K562 (cell line): ENCODE results near the gene WDR18. TPM values are rescaled to one million over a fixed set of nuclear protein-coding genes. Genes with fewer than 3 reads are reported as not detected.
A peak's percentile ranks its signal among the peaks of the same experiment; 100 is the strongest.

Experiments
- ATF1 ChIP-seq, 2 experiments: fragments of 450-650 bp in 1 of 2; IDR thresholded peaks; 2 replicates each; pipeline ENCODE4 v1.6.1; 2016; ENCODE audit warnings: missing compliant biosample characterization in 1 of 2, missing genetic modification characterization in 1 of 2
- BRD4 ChIP-seq: fragments of 200-600 bp; sonication (generic); IDR thresholded peaks from 2 replicates; pipeline ENCODE4 v1.6.1; 2017; ENCODE audit warnings: inconsistent platforms
- CEBPB ChIP-seq: fragments of 450-650 bp; IDR thresholded peaks from 2 replicates; pipeline ENCODE4 v1.6.1; 2016; ENCODE audit warnings: missing genetic modification characterization, missing compliant biosample characterization
- FOSL1 ChIP-seq: fragments of 200-800 bp; sonication (Bioruptor generic); conservative IDR thresholded peaks from 2 replicates; pipeline ENCODE4 v1.6.1; 2016; ENCODE audit warnings: missing genetic modification characterization, missing compliant biosample characterization
- MED1 ChIP-seq: sonication (generic); formaldehyde crosslinking; IDR thresholded peaks from 2 replicates; pipeline ENCODE4 v1.8.1; 2023; ENCODE audit warnings: missing genetic modification reagents, borderline replicate concordance
- MTA1 ChIP-seq: fragments of 450-650 bp; IDR thresholded peaks from 2 replicates; pipeline ENCODE4 v1.6.1; 2017; ENCODE audit warnings: borderline replicate concordance
- MTA3 ChIP-seq: fragments of 450-650 bp; formaldehyde crosslinking; IDR thresholded peaks from 2 replicates; pipeline ENCODE4 v1.6.1; 2017; ENCODE audit warnings: mild to moderate bottlenecking, borderline replicate concordance
- NBN ChIP-seq: fragments of 450-650 bp; IDR thresholded peaks from 2 replicates; pipeline ENCODE4 v1.6.1; 2016; ENCODE audit warnings: low read depth, mild to moderate bottlenecking
- POLR2AphosphoS5 ChIP-seq: IDR thresholded peaks from 2 replicates; pipeline ENCODE4 v1.6.1; 2011; ENCODE audit warnings: mild to moderate bottlenecking, low read depth, low read length, moderate library complexity; ENCODE audit not compliant: control insufficient read depth, insufficient read depth
- PTTG1 ChIP-seq: fragments of 450-650 bp; IDR thresholded peaks from 2 replicates; pipeline ENCODE4 v1.6.1; 2016; ENCODE audit warnings: low read depth, mild to moderate bottlenecking, missing genetic modification characterization, missing compliant biosample characterization
- RB1 ChIP-seq: fragments of 450-650 bp; IDR thresholded peaks from 2 replicates; pipeline ENCODE4 v1.6.1; 2017; ENCODE audit warnings: low read depth, mild to moderate bottlenecking
- RBBP5 ChIP-seq: fragments of 200-600 bp; sonication (generic); IDR thresholded peaks from 2 replicates; pipeline ENCODE4 v1.6.1; 2012; ENCODE audit warnings: borderline replicate concordance, mild to moderate bottlenecking, low read length, control low read depth, inconsistent platforms; ENCODE audit not compliant: insufficient read depth, poor library complexity, severe bottlenecking
- RBM14 ChIP-seq: fragments of 200-400 bp; formaldehyde crosslinking; IDR thresholded peaks from 2 replicates; pipeline ENCODE4 v1.6.1; 2018; ENCODE audit warnings: low read depth, mild to moderate bottlenecking, low read length, moderate library complexity, borderline replicate concordance; ENCODE audit not compliant: insufficient read depth
- RBM25 ChIP-seq: fragments of 200-400 bp; formaldehyde crosslinking; IDR thresholded peaks from 2 replicates; pipeline ENCODE4 v1.6.1; 2018; ENCODE audit warnings: low read length, low read depth, moderate library complexity; ENCODE audit not compliant: severe bottlenecking
- RCOR1 ChIP-seq, 2 experiments: IDR thresholded peaks; 2 replicates each; pipeline ENCODE4 v1.6.1; 2012; ENCODE audit warnings: low read depth in 2 of 2, low read length in 2 of 2, borderline replicate concordance in 1 of 2, improper control_type of control experiment in 1 of 2
- SMARCA5 ChIP-seq: fragments of 450-650 bp; IDR thresholded peaks from 2 replicates; pipeline ENCODE4 v1.6.1; 2016
- SP1 ChIP-seq: sonication (generic); formaldehyde crosslinking; IDR thresholded peaks from 2 replicates; pipeline ENCODE4 v1.8.1; 2022; ENCODE audit warnings: mild to moderate bottlenecking, missing genetic modification reagents
- WHSC1 ChIP-seq: IDR thresholded peaks from one replicate; pipeline ENCODE4 v1.6.1; 2012; ENCODE audit warnings: low read length, control low read depth, inconsistent platforms
- ZEB2 ChIP-seq: fragments of 450-650 bp; IDR thresholded peaks from 2 replicates; pipeline ENCODE4 v1.6.1; 2016
- ZNF143 ChIP-seq: sonication (generic); formaldehyde crosslinking; IDR thresholded peaks from 2 replicates; pipeline ENCODE4 v1.9.0; 2022; ENCODE audit warnings: mild to moderate bottlenecking, missing genetic modification reagents
- ZNF197 ChIP-seq: fragments of 200-800 bp; sonication (Bioruptor generic); IDR thresholded peaks from 2 replicates; pipeline ENCODE4 v1.6.1; 2016; ENCODE audit warnings: low read depth, missing genetic modification characterization, missing compliant biosample characterization
- ZNF551 ChIP-seq: fragments of 250-450 bp; sonication (Bioruptor Pico); IDR thresholded peaks from 2 replicates; pipeline ENCODE4 v1.5.0; 2021; ENCODE audit warnings: mild to moderate bottlenecking, moderate library complexity
- polyA plus RNA-seq, 8 experiments: library from polyadenylated mRNA; depleted of rRNA in 4 of 8; stranded (reverse) in 5 of 8; unstranded in 3 of 8; fragments of >200 nt; fragmentation: Nextera tagmentation in 2 of 8; fragmentation: Illumina TruSeq in 1 of 8; extraction: Ambion mirVana in 2 of 8; extraction: Trizol in 1 of 8; gene quantifications; 2 replicates each; pipeline versions ENCODE4 v1.2.1 to v1.2.3, GENCODE V29; 2011 to 2014; ENCODE audit warnings: inconsistent platforms in 1 of 8, missing spikeins in 1 of 8
- total RNA-seq, 7 experiments: library from RNA; depleted of rRNA in 6 of 7; stranded (reverse); fragments of >200 nt in 6 of 7; fragmentation: Illumina TruSeq in 2 of 7; extraction: Trizol in 2 of 7; gene quantifications; 2 replicates each; pipeline versions ENCODE4 v1.2.1 to v1.2.3, GENCODE V29; 2011 to 2021; ENCODE audit warnings: low replicate concordance in 1 of 7
- TF ChIP-seq, protein P1 (sequence below): fragments of 450-650 bp; formaldehyde crosslinking; IDR thresholded peaks from 2 replicates; pipeline ENCODE4 v1.4.0; 2020; ENCODE audit warnings: mild to moderate bottlenecking, moderate library complexity
- TF ChIP-seq, protein P2 (sequence below): sonication (generic); IDR thresholded peaks from 2 replicates; pipeline ENCODE4 v1.6.1; 2016
- TF ChIP-seq, protein P3 (sequence below): fragments of 250-450 bp; sonication (Bioruptor Pico); IDR thresholded peaks from 2 replicates; pipeline ENCODE4 v1.8.0; 2022; ENCODE audit warnings: inconsistent platforms

The WDR18 gene
- total and polyA plus RNA-seq, 9 of the 15 experiments (the other 6 are each of a cell fraction or from before 2014, with no cell fraction given), result 0.65 to 181 (median 30.1) TPM

DNA sequence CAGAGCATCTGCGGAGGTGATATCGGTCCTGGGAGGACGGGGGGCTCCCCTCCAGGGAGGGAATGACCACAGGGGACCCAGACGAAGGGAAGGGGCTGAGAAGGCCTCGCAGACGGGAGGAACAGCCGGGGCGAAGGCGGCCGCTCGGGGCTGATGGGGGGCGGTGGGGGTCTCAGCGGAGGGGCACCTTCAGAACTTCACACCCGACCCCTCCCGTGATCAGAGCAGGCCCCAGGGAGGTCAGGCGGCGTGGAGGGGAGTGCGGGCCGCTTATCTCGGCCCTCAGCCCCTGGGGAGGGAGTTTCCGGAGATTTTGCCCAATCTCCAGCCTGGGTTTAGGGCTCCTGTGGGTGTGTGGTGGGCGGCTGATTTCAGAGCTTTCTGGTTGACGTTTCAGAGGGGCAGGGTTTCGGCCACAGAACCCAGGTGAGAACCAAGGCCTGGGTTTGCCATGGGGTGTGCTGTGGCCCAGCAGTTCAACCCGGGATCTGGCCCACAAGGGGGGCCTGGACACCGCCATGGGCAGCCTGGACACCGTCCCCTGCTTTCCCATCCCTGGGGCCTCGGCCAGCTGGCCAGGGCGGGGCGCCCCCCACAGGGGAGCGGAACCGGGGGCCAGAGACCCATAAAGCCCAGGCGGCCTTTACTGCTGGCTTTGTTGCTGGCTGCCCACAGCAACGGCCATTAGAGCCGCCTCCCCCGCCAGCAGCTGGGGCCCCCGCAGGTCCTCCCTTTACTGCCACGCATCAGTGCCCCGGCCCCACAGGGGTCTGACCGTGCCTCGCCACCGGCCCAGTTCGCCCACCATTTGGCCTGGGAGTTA lies 29.3 kb upstream of the WDR18 start (continued):
- 0 out of 2 replicates have a peak, but pooled peaks have one; percentile 29 for TF ChIP-seq SP1 (CRISPR knock-in tag)
- no peak for TF ChIP-seq BRD4
- TF ChIP-seq, protein P1, sequence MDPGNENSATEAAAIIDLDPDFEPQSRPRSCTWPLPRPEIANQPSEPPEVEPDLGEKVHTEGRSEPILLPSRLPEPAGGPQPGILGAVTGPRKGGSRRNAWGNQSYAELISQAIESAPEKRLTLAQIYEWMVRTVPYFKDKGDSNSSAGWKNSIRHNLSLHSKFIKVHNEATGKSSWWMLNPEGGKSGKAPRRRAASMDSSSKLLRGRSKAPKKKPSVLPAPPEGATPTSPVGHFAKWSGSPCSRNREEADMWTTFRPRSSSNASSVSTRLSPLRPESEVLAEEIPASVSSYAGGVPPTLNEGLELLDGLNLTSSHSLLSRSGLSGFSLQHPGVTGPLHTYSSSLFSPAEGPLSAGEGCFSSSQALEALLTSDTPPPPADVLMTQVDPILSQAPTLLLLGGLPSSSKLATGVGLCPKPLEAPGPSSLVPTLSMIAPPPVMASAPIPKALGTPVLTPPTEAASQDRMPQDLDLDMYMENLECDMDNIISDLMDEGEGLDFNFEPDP (CRISPR knock-in tag), result no peak
- TF ChIP-seq POLR2AphosphoS5, result peak; percentile 61; the same call in 1 of the 2 replicates
- TF ChIP-seq ZNF197 (CRISPR knock-in tag), result no peak
- peak; percentile 98 for TF ChIP-seq SMARCA5
- 0 out of 2 replicates have a peak, but pooled peaks have one; percentile 42 for TF ChIP-seq ZEB2
- peak; percentile 60 for TF ChIP-seq RBBP5
- TF ChIP-seq ZNF551, result no peak
- no peak for TF ChIP-seq NBN
- peak; percentile 31; the same call in 1 of the 2 replicates for TF ChIP-seq MTA1
- TF ChIP-seq RCOR1 (IDR thresholded peaks at IDR 0.05; ENCODE audit: borderline replicate concordance in 1 of 2, low read depth in 2 of 2, low read length in 2 of 2), result peak in 1 of 2 experiments; percentile 69; a peak in 2 of 4 replicates
- TF ChIP-seq ZNF143 (CRISPR knock-in tag), result no peak
- no peak for TF ChIP-seq RBM14
- TF ChIP-seq ATF1 (CRISPR knock-in tag; IDR thresholded peaks at IDR 0.05), result no peak
- TF ChIP-seq ATF1 (tag; IDR thresholded peaks at IDR 0.05), result peak; percentile 39; the same call in 1 of the 2 replicates
- TF ChIP-seq FOSL1 (tag), result 0 out of 2 replicates have a peak, but pooled peaks have one; percentile 13
- TF ChIP-seq, protein P2, sequence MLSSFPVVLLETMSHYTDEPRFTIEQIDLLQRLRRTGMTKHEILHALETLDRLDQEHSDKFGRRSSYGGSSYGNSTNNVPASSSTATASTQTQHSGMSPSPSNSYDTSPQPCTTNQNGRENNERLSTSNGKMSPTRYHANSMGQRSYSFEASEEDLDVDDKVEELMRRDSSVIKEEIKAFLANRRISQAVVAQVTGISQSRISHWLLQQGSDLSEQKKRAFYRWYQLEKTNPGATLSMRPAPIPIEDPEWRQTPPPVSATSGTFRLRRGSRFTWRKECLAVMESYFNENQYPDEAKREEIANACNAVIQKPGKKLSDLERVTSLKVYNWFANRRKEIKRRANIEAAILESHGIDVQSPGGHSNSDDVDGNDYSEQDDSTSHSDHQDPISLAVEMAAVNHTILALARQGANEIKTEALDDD, result no peak
- TF ChIP-seq RB1, result peak; percentile 47; the same call in 1 of the 2 replicates
- no peak for TF ChIP-seq PTTG1 (tag)
- TF ChIP-seq WHSC1, result no peak
- TF ChIP-seq CEBPB (tag), result no peak
- TF ChIP-seq MED1 (CRISPR knock-in tag), result no peak
- TF ChIP-seq MTA3, result peak; percentile 88
- peak; percentile 99 for TF ChIP-seq RBM25
- TF ChIP-seq, protein P3, sequence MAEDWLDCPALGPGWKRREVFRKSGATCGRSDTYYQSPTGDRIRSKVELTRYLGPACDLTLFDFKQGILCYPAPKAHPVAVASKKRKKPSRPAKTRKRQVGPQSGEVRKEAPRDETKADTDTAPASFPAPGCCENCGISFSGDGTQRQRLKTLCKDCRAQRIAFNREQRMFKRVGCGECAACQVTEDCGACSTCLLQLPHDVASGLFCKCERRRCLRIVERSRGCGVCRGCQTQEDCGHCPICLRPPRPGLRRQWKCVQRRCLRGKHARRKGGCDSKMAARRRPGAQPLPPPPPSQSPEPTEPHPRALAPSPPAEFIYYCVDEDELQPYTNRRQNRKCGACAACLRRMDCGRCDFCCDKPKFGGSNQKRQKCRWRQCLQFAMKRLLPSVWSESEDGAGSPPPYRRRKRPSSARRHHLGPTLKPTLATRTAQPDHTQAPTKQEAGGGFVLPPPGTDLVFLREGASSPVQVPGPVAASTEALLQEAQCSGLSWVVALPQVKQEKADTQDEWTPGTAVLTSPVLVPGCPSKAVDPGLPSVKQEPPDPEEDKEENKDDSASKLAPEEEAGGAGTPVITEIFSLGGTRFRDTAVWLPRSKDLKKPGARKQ, result no peak
